Activated naive CD8-positive, alpha-beta T cell (primary cell): Measurements from ENCODE around the gene PLAGL2.
"Not testable (repeated sequence)": the region's sequence is repeated elsewhere in the genome, so short reads cannot be mapped to it uniquely, and the experiment has no call there.

ENCODE experiments used
- H3K27ac Mint-ChIP-seq: one replicate; pipeline ENCODE4 v1.8.0; 2021; ENCODE audit warnings: mixed read lengths
- H3K27me3 Mint-ChIP-seq: one replicate; pipeline ENCODE4 v1.8.0; 2021; ENCODE audit warnings: mixed read lengths
- H3K36me3 Mint-ChIP-seq: one replicate; pipeline ENCODE4 v1.8.0; 2021; ENCODE audit warnings: mixed read lengths
- H3K4me1 Mint-ChIP-seq: one replicate; pipeline ENCODE4 v1.8.0; 2021; ENCODE audit warnings: low read depth, mixed read lengths
- H3K4me3 Mint-ChIP-seq: one replicate; pipeline ENCODE4 v1.8.0; 2021; ENCODE audit warnings: mild to moderate bottlenecking, mixed read lengths
- H3K9me3 Mint-ChIP-seq: one replicate; pipeline ENCODE4 v1.8.0; 2021; ENCODE audit warnings: low read depth, mixed read lengths

PLAGL2 gene

DNA sequence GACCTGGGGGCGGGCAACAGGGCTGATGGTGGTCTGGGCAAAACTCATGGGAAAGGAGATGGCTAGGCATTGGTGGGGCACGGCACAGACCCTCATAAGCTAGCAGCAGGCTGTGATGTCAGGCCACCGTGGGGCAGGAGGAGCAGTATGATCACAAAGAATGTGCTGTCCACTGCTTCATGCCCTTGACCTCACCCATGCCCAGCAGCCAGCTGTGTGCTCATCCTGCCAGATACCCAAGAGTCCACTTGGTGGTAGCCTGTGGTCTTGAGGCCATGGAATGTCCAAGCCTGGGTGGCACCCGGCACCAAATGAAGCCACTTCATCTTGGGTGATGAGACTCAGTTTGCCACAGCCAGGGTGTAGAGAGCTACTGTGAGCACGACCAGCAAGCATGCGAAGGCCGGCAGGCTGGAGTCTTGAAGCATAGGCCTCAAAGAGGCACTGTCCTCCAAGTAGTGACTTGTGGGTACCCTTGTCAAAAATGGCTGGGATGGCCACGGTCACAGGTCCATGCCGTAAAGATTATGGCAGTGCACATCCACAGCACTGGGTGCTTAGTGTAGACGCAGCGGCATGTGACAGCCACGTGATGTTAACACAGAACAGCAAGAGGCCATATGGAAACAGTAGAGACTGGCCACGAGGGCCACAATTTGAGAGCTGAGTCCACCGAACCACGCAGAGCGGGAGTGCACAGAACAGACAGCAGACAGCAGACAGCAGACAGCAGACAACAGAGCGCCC lies 19.0 kb downstream of the PLAGL2 start:
- Mint-ChIP-seq H3K27me3 (no peaks in the 10 kb centered on the region), H3K27ac (peak overlapping the region; percentile 13), H3K4me3 (peak overlapping the region; percentile 77), H3K9me3 (no peaks in the 10 kb centered on the region), H3K36me3 (no peaks in the 10 kb centered on the region), H3K4me1 (peaks cover 25% of the 10 kb centered on the region)

DNA sequence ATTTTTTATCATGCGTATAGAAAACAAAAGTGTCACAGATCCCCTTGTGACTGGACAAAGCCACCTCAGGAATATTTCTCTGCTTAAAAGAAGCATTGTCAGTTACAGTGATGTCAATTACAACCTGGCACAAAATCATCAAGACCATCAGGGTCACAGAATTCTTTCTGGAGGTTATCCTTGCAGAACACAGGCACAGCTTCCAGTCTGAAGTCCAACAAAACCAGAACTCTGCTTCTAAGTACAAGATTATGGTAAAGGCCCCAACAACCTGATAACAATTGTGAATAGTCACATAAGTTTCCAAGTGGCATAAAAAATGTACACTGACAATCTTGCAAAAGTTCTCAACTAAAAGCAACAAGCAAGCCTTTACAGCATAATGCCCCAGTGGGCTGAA lies 21.0 kb downstream of the PLAGL2 start:
- no peaks in the 10 kb centered on the region for H3K27me3 Mint-ChIP-seq
- no peaks in the 10 kb centered on the region for H3K9me3 Mint-ChIP-seq
- H3K36me3 Mint-ChIP-seq = no peaks in the 10 kb centered on the region
- H3K4me3 Mint-ChIP-seq = no peak overlapping the region
- peaks cover 18% of the 10 kb centered on the region for H3K4me1 Mint-ChIP-seq
- H3K27ac Mint-ChIP-seq = no peak overlapping the region

DNA sequence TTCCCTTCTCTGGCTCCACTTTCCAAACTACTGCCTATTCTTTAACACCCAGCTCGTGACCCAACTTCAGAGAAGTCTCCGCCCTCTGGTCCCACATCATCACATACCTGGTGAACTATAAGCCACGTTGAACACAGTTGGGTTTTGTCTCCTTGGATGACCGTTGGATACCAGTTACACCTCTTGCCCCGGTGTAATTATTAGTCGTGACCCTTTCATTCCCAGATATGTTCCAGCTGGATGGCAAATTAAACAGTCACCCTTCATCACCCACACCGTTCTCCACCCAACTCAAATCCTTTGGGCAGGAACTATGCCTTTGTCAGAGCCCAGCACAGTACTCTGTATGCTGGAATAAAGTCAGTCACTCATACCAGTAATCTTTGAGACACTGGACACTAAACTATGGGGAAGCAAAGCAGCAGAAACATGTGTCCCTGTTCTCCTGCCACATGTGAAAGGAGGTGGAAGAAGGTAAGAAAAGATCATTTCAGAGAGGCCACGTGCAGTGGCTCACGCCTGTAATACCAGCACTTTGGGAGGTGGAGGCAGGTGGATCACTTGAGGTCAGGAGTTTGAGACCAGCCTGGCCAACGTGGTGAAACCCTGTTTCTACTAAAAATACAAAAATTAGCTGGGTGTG lies 22.5 kb downstream of the PLAGL2 start:
- Mint-ChIP-seq H3K4me1 (peaks cover 12% of the 10 kb centered on the region), H3K36me3 (no peaks in the 10 kb centered on the region), H3K27me3 (no peaks in the 10 kb centered on the region), H3K9me3 (no peaks in the 10 kb centered on the region), H3K4me3 (no peak overlapping the region), H3K27ac (no peak overlapping the region)

DNA sequence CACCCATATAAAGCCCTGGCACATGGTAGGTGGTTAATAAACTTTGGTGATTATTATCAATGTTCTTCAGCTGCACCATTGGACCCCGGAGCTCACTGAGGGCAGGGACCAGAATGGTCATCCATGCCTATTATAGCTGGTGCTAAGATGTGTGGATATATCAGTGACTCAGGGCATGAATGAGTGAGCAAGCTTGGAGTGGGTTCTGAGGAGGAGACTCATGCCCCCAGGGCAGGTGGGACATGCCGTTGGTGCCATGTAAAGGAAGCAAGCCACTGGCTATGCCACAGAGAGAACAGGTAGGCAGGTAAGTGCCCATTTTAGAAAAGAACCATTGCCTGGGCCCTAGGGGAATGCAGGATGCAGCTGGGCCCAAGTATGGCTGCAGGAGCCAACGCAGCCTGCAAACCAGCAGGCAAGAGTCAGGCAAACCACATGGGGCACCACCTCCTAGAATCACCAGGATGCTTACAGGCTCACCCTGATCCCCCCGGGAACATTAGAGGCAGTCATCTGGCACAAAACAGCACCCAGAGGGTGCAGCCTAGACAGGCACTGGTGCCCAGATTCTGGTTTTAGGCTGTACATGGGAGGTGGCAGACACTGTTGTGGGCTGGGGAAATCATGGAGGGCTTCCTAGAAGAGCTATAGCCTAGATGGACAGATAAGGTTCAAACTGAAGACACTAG lies 23.5 kb downstream of the PLAGL2 start:
- Mint-ChIP-seq H3K4me1 (peaks cover 6% of the 10 kb centered on the region), H3K4me3 (no peak overlapping the region), H3K27me3 (no peaks in the 10 kb centered on the region), H3K9me3 (no peaks in the 10 kb centered on the region), H3K27ac (no peak overlapping the region), H3K36me3 (no peaks in the 10 kb centered on the region)

DNA sequence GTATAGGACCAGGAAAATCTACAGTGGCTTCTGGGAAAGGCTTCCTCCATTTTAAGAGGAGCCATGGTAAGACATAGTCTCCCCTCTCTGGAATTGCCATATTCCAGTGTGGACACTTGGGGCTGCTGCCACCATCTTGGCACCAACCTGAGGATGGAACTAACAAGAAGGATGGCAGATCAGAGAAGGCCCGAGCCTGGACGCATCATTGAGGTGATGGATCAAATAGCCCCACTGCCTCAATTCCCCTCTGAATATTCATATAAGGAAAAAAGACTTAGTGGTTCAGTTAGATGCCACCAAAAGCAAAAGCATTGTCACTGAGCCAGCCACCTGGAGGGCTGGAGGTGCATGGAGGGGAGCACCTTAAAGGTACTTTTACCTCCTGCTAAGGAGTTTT lies 25.9 kb downstream of the PLAGL2 start:
- Mint-ChIP-seq H3K9me3 (no peaks in the 10 kb centered on the region), H3K27me3 (no peaks in the 10 kb centered on the region), H3K27ac (no peak overlapping the region), H3K4me3 (no peak overlapping the region), H3K4me1 (no peaks in the 10 kb centered on the region), H3K36me3 (peaks cover 3% of the 10 kb centered on the region)

DNA sequence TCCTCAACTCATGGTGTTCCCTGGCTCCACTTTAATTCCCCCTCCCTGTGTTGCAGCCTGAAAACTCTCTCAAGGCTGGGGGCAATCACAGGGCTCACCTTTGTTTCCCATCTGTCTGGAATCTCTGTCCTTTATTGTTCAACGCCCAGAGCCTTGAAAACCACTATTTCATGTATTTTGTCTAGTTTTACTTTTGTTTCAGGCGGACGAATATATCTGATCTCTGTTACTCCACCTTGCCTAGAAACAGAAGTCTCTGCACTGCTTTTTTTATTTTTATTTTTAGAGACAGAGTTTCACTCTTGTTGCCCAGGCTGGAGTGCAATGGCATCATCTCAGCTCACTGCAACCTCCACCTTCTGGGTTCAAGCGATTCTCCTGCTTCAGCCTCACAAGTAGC lies 27.6 kb downstream of the PLAGL2 start:
- Mint-ChIP-seq H3K9me3 (no peaks in the 10 kb centered on the region), H3K27ac (no peak overlapping the region), H3K36me3 (peaks cover 3% of the 10 kb centered on the region), H3K4me3 (no peak overlapping the region), H3K27me3 (no peaks in the 10 kb centered on the region), H3K4me1 (no peaks in the 10 kb centered on the region)

DNA sequence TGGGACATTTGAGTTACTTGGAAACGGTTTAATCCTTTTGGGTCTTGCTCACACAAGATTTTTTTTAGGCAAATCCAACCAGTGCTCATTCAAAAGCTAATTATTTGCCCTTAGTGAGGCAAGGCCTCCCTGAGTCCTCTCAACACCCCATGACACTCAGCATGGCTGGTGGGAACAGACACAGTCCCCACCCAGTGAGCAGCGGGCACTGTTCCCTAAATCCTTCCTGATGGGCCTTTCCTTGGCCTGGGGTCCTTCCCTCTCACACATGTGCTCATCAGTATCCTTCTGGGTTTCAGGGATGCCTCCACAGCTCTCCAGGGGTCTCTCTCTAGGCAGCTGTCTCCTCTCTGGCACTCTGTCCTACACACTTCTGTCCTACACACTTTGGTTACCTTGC lies 28.0 kb downstream of the PLAGL2 start:
- Mint-ChIP-seq H3K4me3 (no peak overlapping the region), H3K4me1 (no peaks in the 10 kb centered on the region), H3K27me3 (no peaks in the 10 kb centered on the region), H3K9me3 (no peaks in the 10 kb centered on the region), H3K36me3 (peaks cover 3% of the 10 kb centered on the region), H3K27ac (no peak overlapping the region)

DNA sequence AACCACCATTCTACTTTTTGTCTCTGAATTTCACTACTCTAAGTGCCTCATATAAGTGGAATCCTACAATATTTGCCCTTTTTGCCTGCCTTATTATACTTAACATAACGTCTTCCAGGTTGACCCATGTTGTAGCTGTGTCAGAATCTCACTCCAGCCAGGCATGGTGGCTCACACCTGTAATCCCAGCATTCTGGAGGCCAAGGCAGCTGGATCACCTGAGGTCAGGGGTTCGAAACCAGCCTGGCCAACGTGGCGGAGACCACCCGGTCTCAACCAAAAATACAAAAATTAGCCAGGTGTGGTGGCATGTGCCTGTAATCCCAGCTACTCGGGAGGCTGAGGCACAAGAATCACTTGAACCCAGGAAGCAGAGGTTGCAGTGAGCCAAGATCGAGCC lies 29.8 kb downstream of the PLAGL2 start:
- H3K4me3 Mint-ChIP-seq, H3K27ac Mint-ChIP-seq, H3K4me1 Mint-ChIP-seq, H3K9me3 Mint-ChIP-seq, H3K36me3 Mint-ChIP-seq, H3K27me3 Mint-ChIP-seq: not testable (repeated sequence)

DNA sequence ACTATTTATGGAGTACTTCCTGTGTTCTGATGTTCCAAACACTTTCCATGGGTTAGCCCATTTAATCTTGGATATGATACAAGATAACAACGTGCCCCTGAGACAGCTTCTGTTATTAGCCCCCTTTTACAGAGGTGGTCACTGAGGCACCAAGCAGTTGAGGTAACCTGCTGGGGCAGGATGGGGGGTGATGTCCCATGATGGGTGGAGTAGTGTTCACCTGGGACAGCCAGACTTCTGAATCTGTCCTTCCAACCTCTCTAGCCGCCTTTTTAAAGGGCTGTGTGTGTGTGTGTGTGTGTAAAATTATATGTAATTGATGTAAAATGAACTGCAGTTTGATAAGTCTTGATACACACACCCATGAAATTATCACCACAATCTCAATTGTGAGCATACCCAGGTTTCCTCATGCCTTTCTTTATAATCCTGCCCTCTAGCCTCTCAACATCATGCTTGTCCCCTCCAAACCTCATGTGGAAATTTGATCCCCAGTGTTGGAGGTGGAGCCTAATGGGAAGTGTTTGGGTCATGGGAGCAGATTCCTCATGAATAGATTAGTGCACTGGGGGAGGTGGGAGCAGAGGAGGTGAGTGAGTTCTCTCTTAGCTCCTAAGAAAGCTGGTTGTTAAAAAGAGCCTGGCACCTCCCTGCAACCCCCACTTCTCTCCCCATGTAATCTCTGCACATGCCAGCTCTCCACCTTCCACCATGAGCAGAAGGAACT lies 39.2 kb downstream of the PLAGL2 start:
- Mint-ChIP-seq H3K36me3 (peaks cover 12% of the 10 kb centered on the region), H3K4me1 (no peaks in the 10 kb centered on the region), H3K4me3 (no peak overlapping the region), H3K27me3 (no peaks in the 10 kb centered on the region), H3K9me3 (no peaks in the 10 kb centered on the region), H3K27ac (no peak overlapping the region)

DNA sequence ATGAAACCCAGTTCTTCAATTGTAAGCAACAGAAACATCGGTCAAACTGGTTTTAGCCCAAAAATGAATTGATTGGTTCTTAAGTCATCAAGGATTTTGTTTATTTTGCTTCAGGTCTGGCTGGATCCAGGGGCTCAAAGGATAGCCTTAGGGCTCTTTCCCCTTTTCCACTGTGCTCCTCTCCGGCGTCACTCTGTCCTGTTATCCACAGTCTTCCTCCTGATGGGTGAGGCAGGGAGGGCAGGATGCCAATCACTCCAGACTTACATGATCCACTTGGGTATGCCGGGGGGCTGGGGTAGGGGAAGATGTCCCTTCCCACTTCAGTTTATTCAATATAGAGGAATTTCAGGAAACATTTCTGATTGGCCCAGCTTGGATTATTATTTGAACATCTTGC lies 40.0 kb downstream of the PLAGL2 start:
- no peak overlapping the region for H3K27ac Mint-ChIP-seq
- no peaks in the 10 kb centered on the region for H3K4me1 Mint-ChIP-seq
- peaks cover 14% of the 10 kb centered on the region for H3K36me3 Mint-ChIP-seq
- H3K27me3 Mint-ChIP-seq = no peaks in the 10 kb centered on the region
- H3K9me3 Mint-ChIP-seq = no peaks in the 10 kb centered on the region
- H3K4me3 Mint-ChIP-seq = no peak overlapping the region

DNA sequence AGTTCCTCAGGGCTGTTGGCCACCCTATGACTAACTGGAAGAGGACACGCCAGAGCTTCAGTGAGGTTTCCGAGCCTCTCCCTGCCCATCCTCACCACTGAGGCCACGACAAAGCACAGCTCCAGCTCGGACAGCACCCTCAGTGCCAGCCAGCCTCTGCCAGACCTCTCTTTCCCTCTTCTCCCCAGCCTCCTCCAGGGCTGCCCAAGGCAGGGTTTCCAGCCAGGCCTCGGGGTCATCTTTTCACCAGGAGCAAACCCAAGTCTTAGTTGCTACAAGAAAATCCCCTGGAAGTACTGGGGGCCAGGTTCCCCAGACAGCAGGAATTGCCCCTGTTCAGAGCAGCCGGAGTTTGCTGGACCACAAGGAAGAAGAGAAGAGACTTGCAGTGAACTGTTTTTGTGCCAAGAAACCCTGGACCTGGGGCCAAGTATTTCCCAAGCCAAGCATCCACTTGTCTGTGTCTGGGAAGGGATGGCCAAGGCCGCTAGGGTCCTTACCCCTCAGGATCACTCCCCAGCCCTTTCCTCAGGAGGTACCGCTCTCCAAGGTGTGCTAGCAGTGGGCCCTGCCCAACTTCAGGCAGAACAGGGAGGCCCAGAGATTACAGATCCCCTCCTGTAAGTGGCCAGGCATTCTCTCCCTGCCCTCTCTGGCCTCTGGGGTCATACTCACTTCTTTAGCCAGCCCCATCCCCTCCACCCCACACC lies 41.6 kb downstream of the PLAGL2 start:
- Mint-ChIP-seq H3K4me1 (no peaks in the 10 kb centered on the region), H3K4me3 (no peak overlapping the region), H3K27ac (no peak overlapping the region), H3K36me3 (peaks cover 16% of the 10 kb centered on the region), H3K9me3 (no peaks in the 10 kb centered on the region), H3K27me3 (no peaks in the 10 kb centered on the region)

DNA sequence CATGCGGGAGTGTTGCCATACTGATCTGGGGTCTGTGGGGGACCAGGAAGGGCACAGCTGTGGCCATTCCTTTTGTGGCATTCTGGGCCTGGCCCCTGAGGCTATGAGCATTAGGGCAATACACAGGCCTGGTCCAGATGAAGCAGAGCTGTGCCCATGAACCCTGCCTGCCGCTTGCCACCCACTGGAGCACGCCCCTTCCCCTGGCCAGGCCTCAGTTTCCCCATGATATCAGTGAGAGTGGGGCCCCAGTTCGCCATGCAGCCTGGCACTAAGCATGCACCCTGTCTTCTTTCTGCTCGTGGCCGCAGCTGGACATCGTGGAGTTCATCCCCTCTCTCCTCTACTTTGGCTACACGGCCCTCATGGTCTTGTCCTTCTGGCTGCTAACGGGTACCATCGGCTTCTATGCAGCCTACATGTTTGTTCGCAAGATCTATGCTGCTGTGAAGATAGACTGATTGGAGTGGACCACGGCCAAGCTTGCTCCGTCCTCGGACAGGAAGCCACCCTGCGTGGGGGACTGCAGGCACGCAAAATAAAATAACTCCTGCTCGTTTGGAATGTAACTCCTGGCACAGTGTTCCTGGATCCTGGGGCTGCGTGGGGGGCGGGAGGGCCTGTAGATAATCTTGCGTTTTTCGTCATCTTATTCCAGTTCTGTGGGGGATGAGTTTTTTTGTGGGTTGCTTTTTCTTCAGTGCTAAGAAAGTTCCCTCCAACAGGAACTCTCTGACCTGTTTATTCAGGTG lies 42.4 kb downstream of the PLAGL2 start:
- H3K27ac Mint-ChIP-seq = no peak overlapping the region
- no peaks in the 10 kb centered on the region for H3K9me3 Mint-ChIP-seq
- no peaks in the 10 kb centered on the region for H3K27me3 Mint-ChIP-seq
- H3K36me3 Mint-ChIP-seq = peaks cover 16% of the 10 kb centered on the region
- H3K4me1 Mint-ChIP-seq = no peaks in the 10 kb centered on the region
- H3K4me3 Mint-ChIP-seq = no peak overlapping the region

DNA sequence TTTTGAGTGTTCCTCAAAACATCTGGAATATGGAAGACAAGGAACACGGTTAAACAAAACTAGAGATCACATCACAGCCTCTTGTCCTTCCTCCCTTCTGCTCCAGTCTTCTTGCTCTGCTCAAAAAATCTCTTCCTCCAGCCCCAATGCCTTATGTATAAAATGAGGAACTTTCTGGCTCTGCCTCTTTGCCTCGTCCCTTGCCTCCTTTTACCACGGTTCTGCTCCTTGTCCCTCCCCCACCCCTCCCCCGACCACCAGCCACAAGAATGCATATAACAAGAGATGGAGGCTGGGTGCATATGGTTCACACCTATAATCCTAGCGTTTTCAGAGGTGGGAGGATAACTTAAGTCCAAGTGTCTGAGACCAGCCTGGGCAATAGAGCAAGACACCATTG lies 43.6 kb downstream of the PLAGL2 start:
- H3K36me3 Mint-ChIP-seq = peaks cover 16% of the 10 kb centered on the region
- no peaks in the 10 kb centered on the region for H3K4me1 Mint-ChIP-seq
- H3K4me3 Mint-ChIP-seq = no peak overlapping the region
- H3K27ac Mint-ChIP-seq = peak overlapping the region; percentile 34
- H3K9me3 Mint-ChIP-seq = no peaks in the 10 kb centered on the region
- H3K27me3 Mint-ChIP-seq = no peaks in the 10 kb centered on the region

DNA sequence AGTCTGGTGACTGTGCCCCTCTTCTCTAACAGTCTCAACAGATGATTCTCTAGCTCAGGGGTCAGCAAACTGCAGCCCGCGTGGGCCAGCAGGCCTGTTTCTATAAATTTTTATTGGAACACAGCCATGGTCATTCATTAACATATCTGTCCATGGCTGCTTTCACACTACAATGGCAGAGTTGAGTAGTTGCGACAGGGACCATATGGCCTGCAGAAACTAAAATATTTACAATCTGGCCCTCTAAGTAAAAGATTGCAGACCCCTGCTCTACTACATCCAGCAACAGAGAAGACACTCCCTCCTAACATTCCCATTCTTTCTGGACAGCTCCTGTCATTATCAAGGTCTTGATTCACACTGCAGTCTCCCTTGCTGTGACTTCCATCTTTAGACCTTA lies 45.2 kb downstream of the PLAGL2 start:
- Mint-ChIP-seq H3K36me3 (peaks cover 12% of the 10 kb centered on the region), H3K27ac (peak overlapping the region; percentile 78), H3K4me3 (no peak overlapping the region), H3K27me3 (no peaks in the 10 kb centered on the region), H3K9me3 (no peaks in the 10 kb centered on the region), H3K4me1 (no peaks in the 10 kb centered on the region)
